ENCODE results near the gene ABHD11. TPM values are rescaled to one million over a fixed set of nuclear protein-coding genes. Genes with fewer than 3 reads are reported as not detected.
"Not testable (repeated sequence)": the region's sequence is repeated elsewhere in the genome, so short reads cannot be mapped to it uniquely, and the experiment has no call there.

Gene ABHD11
- total RNA-seq, 1 experiment from 2014 or later = 67.7 TPM

GRCh38 chr7:73727952-73728351 lies 10.7 kb downstream of the ABHD11 start:
- H3K27me3 Mint-ChIP-seq (ENCODE audit: unreplicated experiment) = no peaks in the 10 kb centered on the region
- no peaks in the 10 kb centered on the region for H3K9me3 Mint-ChIP-seq (ENCODE audit: low read depth, unreplicated experiment)
- CTCF ChIA-PET = no interaction called here
- no peaks in the 10 kb centered on the region for H3K4me1 Mint-ChIP-seq (ENCODE audit: low read depth, unreplicated experiment)
- no TSS peak for BruUV-seq (replicated peaks)
- intact Hi-C loops (cut with micrococcal nuclease; ENCODE audit: unreplicated experiment) = no loop called here
- DNase-seq = no peak
- H3K27ac Mint-ChIP-seq (ENCODE audit: unreplicated experiment) = no peak overlapping the region
- TF ChIP-seq, protein P1, sequence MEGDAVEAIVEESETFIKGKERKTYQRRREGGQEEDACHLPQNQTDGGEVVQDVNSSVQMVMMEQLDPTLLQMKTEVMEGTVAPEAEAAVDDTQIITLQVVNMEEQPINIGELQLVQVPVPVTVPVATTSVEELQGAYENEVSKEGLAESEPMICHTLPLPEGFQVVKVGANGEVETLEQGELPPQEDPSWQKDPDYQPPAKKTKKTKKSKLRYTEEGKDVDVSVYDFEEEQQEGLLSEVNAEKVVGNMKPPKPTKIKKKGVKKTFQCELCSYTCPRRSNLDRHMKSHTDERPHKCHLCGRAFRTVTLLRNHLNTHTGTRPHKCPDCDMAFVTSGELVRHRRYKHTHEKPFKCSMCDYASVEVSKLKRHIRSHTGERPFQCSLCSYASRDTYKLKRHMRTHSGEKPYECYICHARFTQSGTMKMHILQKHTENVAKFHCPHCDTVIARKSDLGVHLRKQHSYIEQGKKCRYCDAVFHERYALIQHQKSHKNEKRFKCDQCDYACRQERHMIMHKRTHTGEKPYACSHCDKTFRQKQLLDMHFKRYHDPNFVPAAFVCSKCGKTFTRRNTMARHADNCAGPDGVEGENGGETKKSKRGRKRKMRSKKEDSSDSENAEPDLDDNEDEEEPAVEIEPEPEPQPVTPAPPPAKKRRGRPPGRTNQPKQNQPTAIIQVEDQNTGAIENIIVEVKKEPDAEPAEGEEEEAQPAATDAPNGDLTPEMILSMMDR (IDR thresholded peaks at IDR 0.05; ENCODE audit: unreplicated experiment) = no peak
- H3K4me3 Mint-ChIP-seq (ENCODE audit: low read depth, unreplicated experiment) = no peak overlapping the region
- peaks cover 4% of the 10 kb centered on the region for H3K36me3 Mint-ChIP-seq (ENCODE audit: insufficient read depth, unreplicated experiment)

- CTCF ChIA-PET = interaction anchor here (1.0 kb wide), 2 partner anchors 119 to 171 kb away, joined by 3 to 11 read pairs; no protein-coding TSS in a partner anchor
- Mint-ChIP-seq H3K4me3 (ENCODE audit: low read depth, unreplicated experiment) (no peak overlapping the region), H3K9me3 (ENCODE audit: low read depth, unreplicated experiment) (no peaks in the 10 kb centered on the region), H3K36me3 (ENCODE audit: insufficient read depth, unreplicated experiment) (no peaks in the 10 kb centered on the region), H3K27me3 (ENCODE audit: unreplicated experiment) (no peaks in the 10 kb centered on the region), H3K27ac (ENCODE audit: unreplicated experiment) (no peak overlapping the region), H3K4me1 (ENCODE audit: low read depth, unreplicated experiment) (no peaks in the 10 kb centered on the region)
- TF ChIP-seq, protein P1 (IDR thresholded peaks at IDR 0.05; ENCODE audit: unreplicated experiment) = no peak
- BruUV-seq (replicated peaks) = no TSS peak
- intact Hi-C loops (cut with micrococcal nuclease; ENCODE audit: unreplicated experiment) = no loop called here
- DNase-seq = no peak
Observed at GRCh38 chr7:73726083-73726466, 12.5 kb downstream of the ABHD11 start.

- TF ChIP-seq, protein P1 (IDR thresholded peaks at IDR 0.05; ENCODE audit: unreplicated experiment) = no peak
- DNase-seq = no peak
- H3K27ac Mint-ChIP-seq (ENCODE audit: unreplicated experiment) = no peak overlapping the region
- intact Hi-C loops (cut with micrococcal nuclease; ENCODE audit: unreplicated experiment) = loop anchor here (2.0 kb wide), 1 partner anchor 117 kb away; no protein-coding TSS in a partner anchor
- CTCF ChIA-PET = interaction anchor here (0.8 kb wide), 1 partner anchor 117 kb away, joined by 4 read pairs; no protein-coding TSS in a partner anchor
- no peaks in the 10 kb centered on the region for H3K27me3 Mint-ChIP-seq (ENCODE audit: unreplicated experiment)
- BruUV-seq (replicated peaks) = no TSS peak
- H3K4me1 Mint-ChIP-seq (ENCODE audit: low read depth, unreplicated experiment) = no peaks in the 10 kb centered on the region
- no peak overlapping the region for H3K4me3 Mint-ChIP-seq (ENCODE audit: low read depth, unreplicated experiment)
- H3K9me3 Mint-ChIP-seq (ENCODE audit: low read depth, unreplicated experiment) = no peaks in the 10 kb centered on the region
- H3K36me3 Mint-ChIP-seq (ENCODE audit: insufficient read depth, unreplicated experiment) = peaks cover 11% of the 10 kb centered on the region
Observed at GRCh38 chr7:73723813-73724212, 14.8 kb downstream of the ABHD11 start.

GRCh38 chr7:73722785-73723184 lies 15.8 kb downstream of the ABHD11 start:
- CTCF ChIA-PET = no interaction called here
- no peaks in the 10 kb centered on the region for H3K27me3 Mint-ChIP-seq (ENCODE audit: unreplicated experiment)
- intact Hi-C loops (cut with micrococcal nuclease; ENCODE audit: unreplicated experiment) = no loop called here
- H3K9me3 Mint-ChIP-seq (ENCODE audit: low read depth, unreplicated experiment) = no peaks in the 10 kb centered on the region
- H3K4me1 Mint-ChIP-seq (ENCODE audit: low read depth, unreplicated experiment) = peaks cover 4% of the 10 kb centered on the region
- peaks cover 21% of the 10 kb centered on the region for H3K36me3 Mint-ChIP-seq (ENCODE audit: insufficient read depth, unreplicated experiment)
- no peak overlapping the region for H3K4me3 Mint-ChIP-seq (ENCODE audit: low read depth, unreplicated experiment)
- TF ChIP-seq, protein P1 (IDR thresholded peaks at IDR 0.05; ENCODE audit: unreplicated experiment) = no peak
- no TSS peak for BruUV-seq (replicated peaks)
- DNase-seq = no peak
- H3K27ac Mint-ChIP-seq (ENCODE audit: unreplicated experiment) = no peak overlapping the region

GRCh38 chr7:73722182-73722581 lies 16.4 kb downstream of the ABHD11 start:
- H3K4me1 Mint-ChIP-seq (ENCODE audit: low read depth, unreplicated experiment); H3K27me3 Mint-ChIP-seq (ENCODE audit: unreplicated experiment); DNase-seq; H3K27ac Mint-ChIP-seq (ENCODE audit: unreplicated experiment); H3K9me3 Mint-ChIP-seq (ENCODE audit: low read depth, unreplicated experiment); CTCF ChIA-PET; BruUV-seq (replicated peaks); H3K4me3 Mint-ChIP-seq (ENCODE audit: low read depth, unreplicated experiment); intact Hi-C loops (cut with micrococcal nuclease; ENCODE audit: unreplicated experiment): not testable (repeated sequence)
- peaks cover 25% of the 10 kb centered on the region for H3K36me3 Mint-ChIP-seq (ENCODE audit: insufficient read depth, unreplicated experiment)

Data from Calu3 (cell line).